GM21786 (cell line): Measurements from ENCODE around the gene SLAMF8.
A peak's percentile ranks its signal among the peaks of the same experiment; 100 is the strongest.

Experiments used
- ATAC-seq: cut with Tn5 transposase; IDR thresholded peaks from one replicate; pipeline ENCODE4 v1.9.1; 2021; ENCODE audit not compliant: unreplicated experiment

SLAMF8 gene

DNA sequence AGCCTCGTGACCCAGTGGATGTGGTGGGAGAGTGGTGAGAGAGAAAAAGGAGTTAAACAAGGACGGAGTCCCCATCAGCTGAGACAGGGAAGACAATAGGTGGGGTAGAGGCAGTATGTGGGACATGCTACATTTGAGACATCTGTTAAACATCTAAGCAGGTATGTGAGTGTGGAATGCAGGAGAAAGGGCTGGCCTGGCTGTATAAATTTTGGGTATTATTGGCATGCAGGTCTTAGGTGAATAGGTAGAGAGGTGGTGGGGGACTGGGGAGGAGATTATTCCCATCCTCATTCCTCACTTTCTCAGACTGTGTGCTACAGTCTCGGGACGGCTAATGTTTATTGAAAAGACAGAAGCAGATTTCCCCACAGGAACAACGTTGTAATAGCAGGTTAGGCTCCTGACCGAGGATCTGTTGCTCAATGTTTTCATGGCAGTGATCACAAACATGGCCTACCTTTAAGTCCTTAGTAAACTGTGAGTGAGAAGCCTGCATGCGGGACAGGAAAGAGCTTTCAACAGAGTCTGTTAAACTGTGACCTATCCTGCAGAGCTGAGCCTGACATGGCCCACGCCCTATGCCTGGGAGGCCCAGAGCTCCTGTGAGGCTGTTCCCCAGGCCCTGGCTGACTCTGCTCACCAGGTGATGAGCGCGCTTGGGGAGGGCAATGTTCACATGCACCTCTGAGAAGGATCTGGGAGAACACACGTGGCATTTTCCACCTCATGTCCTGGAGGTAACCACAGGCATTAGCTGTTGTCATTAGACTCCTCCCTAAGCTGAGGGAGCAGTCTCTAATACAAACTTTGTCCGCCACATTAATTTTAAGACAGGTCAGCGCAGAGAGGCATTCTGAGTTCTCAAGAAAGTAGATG is 19.3 kb downstream of the SLAMF8 start:
- no peak for ATAC-seq

DNA sequence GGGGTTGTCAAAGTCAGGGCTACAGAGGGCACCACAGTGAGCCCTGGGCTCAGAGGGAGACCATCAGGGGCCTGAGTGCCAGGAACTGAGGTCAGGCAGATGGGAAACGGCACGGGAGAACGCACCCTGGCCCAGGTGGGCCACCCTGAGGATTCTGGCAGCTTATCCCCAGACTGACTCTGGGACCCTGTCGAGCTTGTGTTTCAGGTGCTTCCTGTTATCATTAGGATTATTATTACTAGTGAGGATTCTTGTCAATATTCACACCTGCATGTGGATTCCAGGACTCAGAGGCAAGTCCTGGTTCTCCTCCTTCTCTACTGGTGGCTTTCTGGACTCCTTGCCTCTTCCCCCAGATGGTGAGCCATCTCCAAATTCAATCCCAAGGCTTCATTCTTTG is 20.6 kb downstream of the SLAMF8 start:
- no peak for ATAC-seq

DNA sequence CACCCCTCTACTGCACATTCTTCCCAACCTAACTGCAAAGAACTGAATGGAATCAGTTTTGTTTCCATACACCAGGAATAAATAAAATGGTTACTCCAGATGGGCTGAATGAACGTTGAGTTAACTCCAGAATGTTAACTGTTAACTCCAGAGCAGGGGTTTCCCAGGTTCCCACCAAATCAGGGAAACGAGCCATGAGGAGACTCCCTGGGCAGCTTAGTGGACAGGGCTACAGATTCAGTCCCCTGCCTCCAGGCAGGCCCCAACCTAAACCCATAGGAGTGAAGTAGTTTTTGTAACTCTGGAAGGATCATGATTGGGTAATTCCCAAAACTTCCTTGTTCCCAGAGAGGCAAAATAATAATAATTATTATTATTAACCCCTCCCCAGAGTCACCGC is 21.7 kb downstream of the SLAMF8 start:
- ATAC-seq, result no peak

DNA sequence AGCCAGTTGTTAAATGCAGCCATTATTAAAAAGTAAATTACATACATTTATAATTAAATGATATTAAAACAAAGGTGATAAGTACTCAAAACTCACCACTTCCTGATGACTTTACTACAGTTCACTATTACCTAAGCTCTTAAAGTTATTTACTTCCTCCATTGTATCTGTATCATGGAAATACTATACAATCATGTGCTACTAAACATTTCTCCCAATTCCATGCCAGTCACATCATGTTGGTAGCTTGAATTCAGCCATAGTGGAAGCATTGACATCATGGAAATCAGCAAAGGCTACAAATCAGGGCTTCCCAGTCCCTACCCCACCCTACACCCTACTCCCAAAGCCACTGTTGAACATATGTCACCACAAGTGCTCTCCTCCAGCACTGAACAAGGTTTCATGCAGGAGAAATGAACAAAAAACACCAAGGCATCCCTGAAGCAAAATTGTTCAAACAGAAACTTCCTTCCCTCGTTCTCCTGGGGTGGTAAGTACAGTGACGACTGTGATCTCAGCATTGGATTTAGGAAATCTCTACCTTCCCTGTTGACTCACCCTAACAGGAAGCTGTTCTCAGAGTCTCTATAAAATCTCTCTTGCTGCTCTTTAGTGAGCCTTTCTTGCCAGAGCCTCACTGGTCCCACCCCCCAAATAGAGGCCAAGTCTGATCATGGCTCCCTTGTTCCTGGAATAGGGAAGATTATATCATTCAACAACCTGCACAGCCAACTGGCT is 23.1 kb downstream of the SLAMF8 start:
- no peak for ATAC-seq

DNA sequence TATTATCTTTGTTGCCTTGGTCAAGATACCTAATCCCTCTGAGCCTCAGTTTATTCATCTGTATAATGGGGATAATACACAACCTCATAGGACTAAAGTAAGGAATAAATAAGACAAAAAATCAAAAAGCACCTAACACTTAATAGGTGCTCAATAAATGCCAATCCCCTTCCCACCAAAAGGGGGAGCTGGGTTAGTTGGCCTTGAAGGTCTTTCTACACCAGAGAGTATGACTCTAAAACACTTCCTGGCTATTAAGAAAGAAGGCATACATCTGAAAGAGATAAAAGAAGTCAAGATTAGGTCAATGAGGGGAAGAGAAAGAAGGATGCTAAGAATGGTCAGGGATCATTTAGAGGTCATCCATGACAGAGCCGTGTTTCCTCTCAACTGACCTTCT is 24.7 kb downstream of the SLAMF8 start:
- no peak for ATAC-seq

DNA sequence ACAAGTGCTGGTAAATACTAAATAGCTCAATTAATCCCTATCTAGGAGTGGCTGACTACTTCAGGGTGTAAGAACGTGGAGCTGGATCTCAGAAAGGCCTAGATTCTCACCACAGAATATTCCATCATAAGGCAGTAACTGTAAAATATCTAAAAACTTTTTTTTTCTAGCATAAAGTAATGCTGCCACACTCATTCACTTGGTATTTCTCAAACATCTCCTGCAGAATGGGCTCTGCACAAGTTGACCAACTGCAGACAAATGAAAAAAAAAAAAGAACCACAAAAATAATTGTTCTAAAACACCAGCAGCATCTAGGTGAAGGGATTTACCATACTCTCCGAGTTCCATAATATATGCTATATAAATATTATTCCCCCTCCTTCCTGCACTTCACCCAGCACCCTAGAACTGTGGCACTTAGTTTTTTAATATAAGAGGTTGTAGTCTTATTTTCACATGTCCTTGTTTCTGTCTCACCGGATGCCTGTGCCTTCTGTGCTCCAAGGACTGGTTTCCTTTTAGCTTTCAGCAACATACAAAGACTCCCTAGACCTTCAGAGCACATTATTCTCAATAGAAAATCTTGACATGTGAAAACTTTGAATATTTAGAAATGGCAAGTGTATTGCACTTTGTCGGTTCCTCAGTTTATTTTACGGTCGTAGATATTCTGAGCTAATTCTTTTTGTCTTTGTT is 26.9 kb downstream of the SLAMF8 start:
- ATAC-seq, result no peak

DNA sequence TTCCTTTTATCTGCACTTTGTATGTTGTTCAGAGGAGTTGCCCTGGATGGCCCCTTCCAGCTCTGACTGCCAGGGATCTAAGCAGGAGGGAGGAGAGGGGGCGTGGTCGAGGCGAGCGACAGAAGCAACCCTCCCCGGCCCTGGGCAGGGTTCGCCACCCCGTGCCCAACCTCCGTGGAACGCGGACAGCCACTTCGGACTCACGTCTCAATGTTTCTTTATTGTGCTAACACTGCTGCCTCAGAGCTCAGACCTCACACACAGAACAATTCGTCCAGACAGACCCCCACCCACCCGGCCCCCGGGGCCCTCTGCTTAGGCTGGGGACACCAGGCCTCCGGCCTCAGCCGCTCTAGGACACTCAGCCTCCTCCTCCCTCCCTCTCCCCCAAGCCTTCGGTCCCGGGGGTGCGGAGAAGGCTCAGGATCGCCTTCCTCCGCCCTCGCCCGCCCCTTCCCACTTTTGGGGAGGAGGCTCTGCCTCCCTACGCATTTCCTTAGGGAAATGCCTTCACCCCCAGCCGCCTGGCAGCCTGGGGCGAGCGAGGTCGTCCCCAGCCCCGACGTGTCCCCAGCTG is 27.5 kb downstream of the SLAMF8 start:
- ATAC-seq, result no peak

DNA sequence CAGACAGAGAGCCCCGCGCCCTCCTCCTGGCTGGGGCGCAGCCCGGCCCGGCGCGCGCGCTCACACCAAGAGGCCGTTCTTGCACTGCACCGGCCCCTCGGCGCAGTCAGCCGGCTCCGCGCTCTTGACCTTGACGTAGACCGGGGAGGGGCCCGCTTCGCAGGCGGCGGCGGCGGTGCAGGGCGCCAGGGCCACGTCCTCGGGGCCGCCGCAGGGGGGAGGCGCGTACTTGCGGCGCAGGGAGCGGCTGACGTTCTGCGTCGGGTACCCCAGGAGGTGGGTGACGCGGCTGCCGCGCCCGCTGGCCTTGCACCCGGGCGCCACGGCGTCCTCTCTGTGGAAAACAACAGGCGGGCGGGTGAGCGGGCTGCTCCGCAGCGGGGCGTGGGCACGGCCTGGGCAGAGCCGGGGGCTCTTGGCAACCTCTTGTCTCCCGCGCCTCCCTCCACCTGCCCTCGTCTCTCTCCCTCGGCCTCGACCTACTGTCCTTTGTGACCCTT is 28.1 kb downstream of the SLAMF8 start:
- peak; percentile 63 for ATAC-seq

DNA sequence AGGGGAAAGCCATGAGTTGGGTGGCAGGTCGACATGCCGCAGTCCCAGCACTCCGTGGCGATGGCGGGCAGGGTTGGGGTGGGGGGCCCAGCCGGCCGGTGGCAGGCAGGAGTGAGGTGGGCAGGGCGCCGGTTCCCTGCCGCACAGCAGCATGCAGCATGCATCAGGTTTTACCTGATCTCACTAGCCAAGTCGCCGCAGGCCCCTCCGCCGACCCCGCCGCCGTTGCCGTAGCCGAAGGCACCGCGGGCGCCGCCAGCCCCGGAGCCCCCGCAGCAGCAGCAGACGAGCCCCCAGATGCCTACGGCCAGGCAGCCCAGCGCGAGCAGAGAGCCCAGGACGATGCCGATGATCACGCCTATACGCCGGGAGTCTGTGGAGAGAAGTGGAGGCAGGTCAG is 29.0 kb downstream of the SLAMF8 start:
- ATAC-seq, result no peak

DNA sequence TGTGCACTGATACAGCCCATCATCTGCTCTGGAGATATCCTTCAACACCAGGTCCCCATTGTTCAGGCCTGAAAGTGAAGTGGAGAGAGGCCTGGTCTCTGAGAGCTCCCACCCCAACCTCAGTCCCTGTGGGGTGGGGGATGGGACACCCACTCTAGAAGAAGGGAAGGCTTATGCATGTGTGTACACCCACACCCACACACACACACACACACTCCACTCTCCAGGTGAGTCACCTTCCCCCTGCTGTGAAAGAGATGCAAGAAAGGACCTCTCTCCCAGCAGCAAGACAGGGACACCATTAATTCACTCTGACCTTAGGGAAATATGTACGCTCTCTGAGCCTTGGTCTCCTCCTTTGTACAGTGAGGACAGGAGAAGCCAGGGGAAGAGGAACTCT is 29.9 kb downstream of the SLAMF8 start:
- ATAC-seq, result no peak

DNA sequence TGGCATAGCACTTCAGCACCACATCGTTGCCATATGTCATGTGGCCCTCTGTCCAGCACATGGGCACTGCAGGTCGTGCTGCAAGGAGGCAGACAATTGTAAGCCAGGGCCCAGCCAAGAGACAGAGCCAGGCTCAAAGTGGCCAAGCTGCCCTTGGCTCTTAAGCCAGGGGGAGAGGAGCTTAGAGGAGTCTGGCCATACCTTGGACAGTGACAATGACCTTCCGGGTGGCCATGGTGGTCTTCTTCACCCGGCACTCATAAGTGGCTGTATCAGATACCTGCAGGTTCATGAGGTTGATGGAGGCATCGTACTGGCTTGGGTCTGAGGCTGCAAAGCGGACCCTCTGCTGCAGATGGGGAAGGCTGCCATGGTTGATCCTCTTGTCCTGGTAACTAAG is 31.2 kb downstream of the SLAMF8 start:
- ATAC-seq, result no peak

DNA sequence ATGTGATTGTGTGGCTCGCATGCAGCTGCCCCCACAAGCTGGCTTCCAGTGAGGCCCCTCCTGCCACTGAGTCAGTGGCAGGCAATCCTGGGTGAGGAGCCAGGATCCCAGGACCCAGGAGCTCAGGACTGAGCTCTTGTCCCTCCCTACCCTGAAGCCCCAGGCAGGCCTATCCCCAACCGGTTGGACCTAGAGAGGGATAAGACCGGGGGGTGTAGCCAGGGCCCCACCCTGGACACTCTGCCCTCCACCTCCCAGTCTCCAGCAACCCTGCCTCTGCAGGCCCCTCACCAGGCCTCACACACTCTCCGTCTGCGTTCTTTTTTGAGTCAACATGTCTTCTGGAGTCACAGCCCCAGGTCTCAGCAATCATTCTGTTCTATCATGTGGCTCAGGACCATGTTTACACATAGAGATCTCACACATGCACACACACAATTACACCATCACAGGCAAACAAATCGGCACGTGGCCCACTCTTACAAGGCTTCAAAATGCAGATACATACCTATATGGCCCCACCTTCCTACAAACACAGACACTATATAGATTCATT is 33.2 kb downstream of the SLAMF8 start:
- no peak for ATAC-seq

DNA sequence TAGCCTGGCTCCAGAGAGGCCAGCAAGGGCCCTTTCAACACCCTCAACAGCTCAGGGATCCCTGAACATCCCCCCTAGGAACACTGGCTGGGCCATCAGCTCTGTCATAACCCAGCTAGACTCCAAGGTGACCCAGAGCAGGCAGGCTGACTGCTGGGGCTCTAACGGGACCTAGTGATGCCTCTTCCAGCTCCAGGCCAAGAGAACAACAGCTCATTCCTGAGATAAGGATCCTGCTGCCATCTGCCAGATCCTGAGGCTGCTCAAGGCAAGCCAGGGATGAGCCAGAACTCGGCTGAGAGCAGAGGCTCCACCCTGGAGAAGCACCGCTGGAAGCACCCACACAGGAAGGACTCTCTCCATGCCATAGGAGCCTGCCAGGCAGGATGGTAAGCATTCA is 33.8 kb downstream of the SLAMF8 start:
- no peak for ATAC-seq

DNA sequence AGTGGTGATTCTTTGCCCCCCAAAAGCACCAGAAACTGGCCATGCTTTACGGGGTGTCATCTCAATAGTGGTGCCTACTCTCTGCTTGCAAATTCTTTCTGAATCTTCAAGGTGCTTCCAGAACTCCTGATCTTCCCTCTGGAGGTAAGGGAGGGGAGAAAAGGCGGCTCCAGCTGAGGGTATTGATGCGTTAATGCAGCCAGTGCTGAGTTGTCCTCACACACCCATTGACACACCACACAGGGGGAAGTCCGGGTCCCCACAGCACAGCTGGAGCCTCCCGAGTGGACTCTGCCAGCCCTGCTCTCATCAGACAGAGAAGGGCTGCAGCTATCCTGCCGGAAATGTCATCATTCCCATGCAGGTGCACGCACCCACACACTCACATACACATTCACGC is 34.5 kb downstream of the SLAMF8 start:
- no peak for ATAC-seq

DNA sequence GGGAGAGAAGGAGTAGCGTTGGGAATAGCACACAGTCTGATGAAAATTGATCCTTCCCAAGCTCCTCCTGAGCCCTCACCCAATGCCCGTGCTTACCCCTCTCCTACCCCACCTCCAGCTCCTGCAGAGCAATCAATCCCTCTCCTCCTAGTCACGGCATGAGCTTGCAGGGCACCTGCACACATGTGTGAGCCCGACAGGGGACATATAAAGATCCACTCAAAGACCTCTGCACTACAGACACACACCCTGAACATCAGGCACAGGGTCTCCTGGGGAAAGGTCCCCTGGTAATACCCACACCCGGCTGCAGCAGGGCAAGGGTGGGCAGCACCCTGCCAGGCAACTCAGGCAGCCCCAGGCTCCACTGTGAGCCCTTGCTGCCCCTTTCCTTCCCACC is 35.4 kb downstream of the SLAMF8 start:
- no peak for ATAC-seq

DNA sequence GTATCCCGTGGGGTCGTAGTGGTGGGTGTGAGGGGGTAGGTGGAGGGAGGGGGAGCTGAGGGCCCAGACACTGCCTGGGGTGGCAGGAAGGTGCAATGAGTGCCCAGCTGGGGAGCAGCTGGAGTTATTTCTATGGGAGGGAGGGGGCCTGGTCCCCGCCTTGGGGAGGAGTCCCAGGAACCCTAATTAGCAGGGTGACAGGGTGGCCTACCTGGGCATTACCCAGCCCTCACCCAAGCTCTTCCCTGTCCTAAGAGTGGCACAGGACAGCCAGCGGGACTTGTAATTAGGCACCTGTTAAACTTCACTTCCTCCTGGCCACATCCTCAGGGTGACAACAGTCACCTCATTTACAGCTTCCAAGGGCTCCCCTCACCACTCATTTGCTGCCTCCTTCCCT is 35.9 kb downstream of the SLAMF8 start, which contains the start of gene VSIG8:
TSS of gene VSIG8 (minus strand) at position 101 of the 400 bp plus-strand sequence. CDS start 136 bp downstream, outside the sequence.
- no peak for ATAC-seq

DNA sequence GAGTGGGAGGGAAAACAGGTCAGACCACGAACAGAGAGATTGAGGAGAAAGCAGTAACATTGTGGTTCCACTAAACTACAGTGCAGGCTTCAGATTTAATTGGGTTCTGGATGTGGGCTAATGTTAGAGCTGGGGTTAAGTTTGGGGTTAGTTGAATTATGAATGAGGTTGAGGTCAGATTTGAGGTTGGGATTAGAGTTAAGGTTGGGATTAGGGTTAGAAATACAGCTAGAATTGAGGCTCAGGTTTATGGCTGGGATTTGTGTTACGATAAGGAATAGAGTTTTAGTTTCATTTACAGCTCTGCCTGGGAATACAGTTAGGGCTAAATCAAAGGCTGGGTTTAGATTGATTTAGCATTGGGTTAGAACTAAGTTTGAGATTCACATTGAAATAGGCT is 37.6 kb downstream of the SLAMF8 start:
- ATAC-seq, result no peak

DNA sequence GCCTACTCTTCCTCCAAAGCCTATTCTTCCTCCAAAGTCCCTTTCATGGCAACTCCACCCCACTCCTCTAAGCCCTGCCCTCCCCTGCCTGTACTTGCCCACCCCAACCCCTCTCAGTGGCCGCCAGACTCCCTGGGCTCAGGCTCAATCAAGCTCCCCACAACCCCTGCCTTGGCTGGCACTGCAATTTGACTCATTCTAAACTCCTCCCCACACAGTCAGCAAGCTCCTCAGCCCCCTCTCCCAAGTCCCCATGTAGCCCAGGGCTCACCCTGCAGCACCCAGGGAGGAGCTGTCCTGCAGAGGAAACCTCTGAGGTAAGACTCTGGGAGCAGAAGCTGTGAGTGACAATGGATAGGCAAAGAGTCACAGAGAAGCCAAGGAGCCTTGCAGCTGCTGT is 39.4 kb downstream of the SLAMF8 start:
- no peak for ATAC-seq

DNA sequence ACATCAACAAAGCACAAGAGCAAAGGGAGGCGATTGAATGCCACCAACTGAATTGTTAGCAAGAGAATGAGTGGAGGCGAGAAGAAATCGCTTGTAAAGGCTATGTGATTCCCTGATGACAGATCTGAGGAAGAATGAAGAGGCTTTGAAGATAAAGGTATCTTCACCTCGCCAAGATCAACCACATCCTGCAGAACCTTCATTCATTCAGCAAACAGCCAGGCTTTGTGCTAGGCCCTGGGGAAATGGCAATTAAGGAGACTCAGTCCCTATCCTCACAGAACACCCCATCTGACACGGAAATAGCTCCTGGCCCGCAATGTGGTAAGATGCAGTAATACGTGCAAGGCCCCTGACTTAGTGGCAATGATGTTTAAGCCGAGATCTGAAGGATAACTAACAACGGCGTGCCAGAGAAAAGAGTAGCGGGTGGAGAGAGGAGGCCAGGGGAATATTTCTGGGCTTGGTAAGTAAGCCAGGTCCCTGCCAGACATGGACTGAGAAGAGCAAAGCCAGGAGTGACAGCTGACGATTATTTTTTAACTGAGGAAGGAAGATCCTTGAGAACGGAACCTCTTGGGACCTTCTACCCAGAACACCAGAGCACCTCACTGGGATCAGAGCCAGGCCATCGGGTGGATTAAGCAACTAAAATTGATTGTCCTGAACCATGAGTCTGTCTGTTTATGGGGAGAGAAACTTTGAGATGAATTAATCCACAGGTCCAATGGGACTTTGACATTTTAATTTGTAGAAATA is 40.4 kb downstream of the SLAMF8 start:
- ATAC-seq, result no peak

DNA sequence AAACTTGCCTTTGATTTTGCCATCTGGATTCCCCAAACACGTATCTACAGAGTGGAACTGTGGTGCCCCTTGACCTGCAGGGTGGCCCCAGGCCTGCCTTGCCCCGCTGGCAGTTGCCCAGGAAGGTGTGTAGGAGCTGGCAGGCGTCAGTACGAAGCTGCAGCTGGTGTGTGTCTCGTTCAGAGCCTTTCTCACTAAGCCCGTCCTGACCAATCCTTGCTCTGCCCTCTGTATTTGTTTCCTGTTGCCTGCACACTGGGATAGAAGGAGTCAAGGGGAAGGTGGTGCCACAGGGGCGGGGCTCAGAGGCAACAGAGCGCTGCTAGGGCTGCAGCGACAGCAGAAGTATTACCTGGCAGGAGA is 41.0 kb downstream of the SLAMF8 start:
- ATAC-seq, result no peak
